AG04449 (cell line): Measurements from ENCODE around the gene MMS22L.
"Not testable (repeated sequence)": the region's sequence is repeated elsewhere in the genome, so short reads cannot be mapped to it uniquely, and the experiment has no call there.

Experiments
- CTCF ChIA-PET: fragments of 350-600 bp; formaldehyde crosslinking; extraction: SDS; loops from one replicate; lab custom pipeline; 2021; ENCODE audit warnings: antibody characterized with exemption; lab: Yijun Ruan, JAX
- POLR2A ChIA-PET: fragments of 400-600, 350-600 bp; formaldehyde crosslinking; extraction: SDS; loops from one replicate; lab custom pipeline; 2020; ENCODE audit warnings: antibody characterized with exemption, inconsistent platforms; lab: Yijun Ruan, JAX
- DNase-seq: peaks from one replicate; pipeline ENCODE4 v3.0.0-alpha.2; 2010; ENCODE audit warnings: low read depth, low spot score
- H3K4me3 ChIP-seq: 2 replicates; pipeline ENCODE4 v1.5.1; 2011; ENCODE audit warnings: low read depth, mild to moderate bottlenecking, control low read depth, low read length
- CTCF ChIP-seq: IDR thresholded peaks from one replicate; pipeline ENCODE4 v1.5.1; 2011; ENCODE audit warnings: mild to moderate bottlenecking, moderate library complexity, low read length, control low read depth, inconsistent platforms; ENCODE audit not compliant: insufficient read depth; ENCODE audit errors: missing control alignments

MMS22L gene

DNA sequence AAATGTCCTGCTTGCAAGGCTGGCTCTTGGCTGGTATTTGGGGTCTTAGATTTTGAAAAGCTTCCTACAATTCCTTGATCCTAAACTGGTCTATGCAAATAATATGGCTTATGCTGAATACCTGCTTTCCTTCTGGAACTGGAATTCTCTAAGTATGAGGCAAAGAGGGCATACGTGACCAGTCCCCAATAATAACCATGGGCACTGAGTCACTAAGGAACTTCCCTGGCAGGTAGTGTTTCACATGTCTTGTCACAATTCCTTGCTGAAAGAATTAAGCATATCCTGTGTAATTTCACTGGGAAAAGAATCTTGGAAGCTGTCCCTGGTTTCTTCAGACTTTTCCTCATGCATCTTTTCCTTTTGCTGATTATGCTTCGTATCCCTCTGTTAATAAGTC, 106.5 kb downstream of the MMS22L start:
- no peak overlapping the region for H3K4me3 ChIP-seq
- TF ChIP-seq CTCF = no peak
- DNase-seq = no peak
- ChIA-PET CTCF (interaction anchor here (4.4 kb wide), 1 partner anchor 9 kb away, joined by 39 read pairs; no protein-coding TSS in a partner anchor), POLR2A (no interaction called here)

- CTCF ChIA-PET = interaction anchor here (0.8 to 4.4 kb wide), 3 partner anchors 9 to 216 kb away, joined by 3 to 39 read pairs (median 4); no protein-coding TSS in a partner anchor
- POLR2A ChIA-PET = no interaction called here
- TF ChIP-seq CTCF = no peak
- no peak for DNase-seq
- H3K4me3 ChIP-seq = no peak overlapping the region
These were observed 107.2 kb downstream of the MMS22L start for GRCh38 chr6:97175806-97176205.

DNA sequence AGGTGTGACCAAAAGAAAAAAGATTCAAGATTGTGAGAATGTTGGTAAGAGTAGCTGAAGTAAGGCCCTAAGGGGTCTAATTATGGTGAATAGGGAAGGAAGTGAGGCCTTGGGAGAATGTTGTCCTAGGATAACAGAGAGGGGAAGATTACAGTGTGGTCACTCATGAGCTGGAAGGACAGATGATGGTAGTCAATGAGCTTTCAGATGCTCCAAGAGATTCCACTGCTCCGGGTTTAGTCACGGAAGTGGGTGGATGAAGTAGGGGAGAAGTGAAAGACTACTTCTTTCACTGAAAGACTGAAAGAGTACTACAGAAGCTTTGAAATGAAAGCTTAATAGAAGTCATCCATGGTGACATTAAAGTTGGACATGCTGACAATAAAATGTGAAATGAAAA, 108.5 kb downstream of the MMS22L start:
- CTCF ChIA-PET = interaction anchor here (4.4 kb wide), 1 partner anchor 11 kb away, joined by 39 read pairs; no protein-coding TSS in a partner anchor
- no peak for TF ChIP-seq CTCF
- POLR2A ChIA-PET = no interaction called here

DNA sequence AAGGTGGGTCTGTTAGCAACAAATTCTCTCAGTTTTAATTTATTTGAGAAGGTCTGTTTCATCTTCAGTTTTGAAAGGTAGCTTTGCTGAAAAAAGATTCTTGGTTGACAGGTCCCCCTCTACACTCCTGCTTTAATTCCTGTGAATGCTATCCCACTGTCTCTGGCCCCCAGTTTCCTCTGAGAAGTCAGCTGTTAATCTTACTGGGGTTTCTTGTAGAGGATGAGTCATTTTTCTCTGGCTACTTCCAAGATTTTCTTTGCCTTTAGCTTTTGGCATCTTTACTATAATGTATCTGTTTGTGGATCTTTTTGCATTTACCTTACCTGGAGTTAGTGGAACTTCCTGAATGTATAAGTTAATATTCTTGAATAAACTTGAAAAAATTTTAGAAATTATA, 122.7 kb downstream of the MMS22L start:
- H3K4me3 ChIP-seq = no peak overlapping the region

More for the DNA sequence above, 108.5 kb downstream of the MMS22L start:
- H3K4me3 ChIP-seq = no peak overlapping the region
- DNase-seq = no peak

DNA sequence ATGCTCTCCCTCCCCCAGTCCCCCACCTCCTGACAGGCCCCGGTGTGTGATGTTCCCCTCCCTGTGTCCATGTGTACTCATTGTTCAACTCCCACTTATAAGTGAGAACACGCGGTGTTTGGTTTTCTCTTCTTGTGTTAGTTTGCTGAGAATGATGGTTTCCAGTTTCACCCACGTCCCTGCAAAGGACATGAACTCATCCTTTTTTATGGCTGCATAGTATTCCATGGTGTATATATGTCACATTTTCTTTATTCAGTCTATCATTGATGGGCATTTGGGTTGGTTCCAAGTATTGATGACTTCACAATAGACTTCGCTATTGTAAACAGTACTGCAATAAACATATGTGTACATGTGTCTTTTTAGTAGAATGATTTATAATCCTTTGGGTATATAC, 127.6 kb downstream of the MMS22L start:
- CTCF ChIA-PET, POLR2A ChIA-PET, H3K4me3 ChIP-seq, DNase-seq: not testable (repeated sequence)

More for the DNA sequence above, 122.7 kb downstream of the MMS22L start:
- ChIA-PET POLR2A (no interaction called here), CTCF (no interaction called here)
- DNase-seq = no peak
- TF ChIP-seq CTCF = no peak

GRCh38 chr6:97154015-97154414, 129.0 kb downstream of the MMS22L start:
- TF ChIP-seq CTCF = no peak
- ChIA-PET POLR2A (no interaction called here), CTCF (no interaction called here)
- no peak for DNase-seq
- H3K4me3 ChIP-seq = no peak overlapping the region

GRCh38 chr6:97151601-97152000, 131.4 kb downstream of the MMS22L start:
- H3K4me3 ChIP-seq = no peak overlapping the region
- ChIA-PET CTCF (no interaction called here), POLR2A (no interaction called here)
- no peak for TF ChIP-seq CTCF
- no peak for DNase-seq
